ENCODE results near the gene PRELID3B.

Gene PRELID3B

GRCh38 chr20:59005523-59006166 is 36.9 kb downstream of the PRELID3B start:
- TF ChIP-seq CEBPB (IDR thresholded peaks at IDR 0.05) (no peak), EGR1 (IDR thresholded peaks at IDR 0.05) (no peak), TAF1 (IDR thresholded peaks at IDR 0.05; ENCODE audit: low read depth) (no peak), YY1 (IDR thresholded peaks at IDR 0.05; ENCODE audit: low read depth) (no peak), CREB1 (IDR thresholded peaks at IDR 0.05; ENCODE audit: low read depth) (no peak), TCF12 (IDR thresholded peaks at IDR 0.05; ENCODE audit: low read depth) (no peak), RAD21 (IDR thresholded peaks at IDR 0.05; ENCODE audit: low read depth) (no peak), TEAD4 (IDR thresholded peaks at IDR 0.05) (no peak), FOXM1 (IDR thresholded peaks at IDR 0.05; ENCODE audit: borderline replicate concordance, low read depth) (no peak), ZBTB7A (IDR thresholded peaks at IDR 0.05; ENCODE audit: low read depth) (no peak), NFIC (IDR thresholded peaks at IDR 0.05) (no peak)
- TF ChIP-seq, protein P1, sequence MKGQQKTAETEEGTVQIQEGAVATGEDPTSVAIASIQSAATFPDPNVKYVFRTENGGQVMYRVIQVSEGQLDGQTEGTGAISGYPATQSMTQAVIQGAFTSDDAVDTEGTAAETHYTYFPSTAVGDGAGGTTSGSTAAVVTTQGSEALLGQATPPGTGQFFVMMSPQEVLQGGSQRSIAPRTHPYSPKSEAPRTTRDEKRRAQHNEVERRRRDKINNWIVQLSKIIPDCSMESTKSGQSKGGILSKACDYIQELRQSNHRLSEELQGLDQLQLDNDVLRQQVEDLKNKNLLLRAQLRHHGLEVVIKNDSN (IDR thresholded peaks at IDR 0.05), result no peak
- TF ChIP-seq, protein P2, sequence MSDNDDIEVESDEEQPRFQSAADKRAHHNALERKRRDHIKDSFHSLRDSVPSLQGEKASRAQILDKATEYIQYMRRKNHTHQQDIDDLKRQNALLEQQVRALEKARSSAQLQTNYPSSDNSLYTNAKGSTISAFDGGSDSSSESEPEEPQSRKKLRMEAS (IDR thresholded peaks at IDR 0.05), result no peak
- TF ChIP-seq, protein P3, sequence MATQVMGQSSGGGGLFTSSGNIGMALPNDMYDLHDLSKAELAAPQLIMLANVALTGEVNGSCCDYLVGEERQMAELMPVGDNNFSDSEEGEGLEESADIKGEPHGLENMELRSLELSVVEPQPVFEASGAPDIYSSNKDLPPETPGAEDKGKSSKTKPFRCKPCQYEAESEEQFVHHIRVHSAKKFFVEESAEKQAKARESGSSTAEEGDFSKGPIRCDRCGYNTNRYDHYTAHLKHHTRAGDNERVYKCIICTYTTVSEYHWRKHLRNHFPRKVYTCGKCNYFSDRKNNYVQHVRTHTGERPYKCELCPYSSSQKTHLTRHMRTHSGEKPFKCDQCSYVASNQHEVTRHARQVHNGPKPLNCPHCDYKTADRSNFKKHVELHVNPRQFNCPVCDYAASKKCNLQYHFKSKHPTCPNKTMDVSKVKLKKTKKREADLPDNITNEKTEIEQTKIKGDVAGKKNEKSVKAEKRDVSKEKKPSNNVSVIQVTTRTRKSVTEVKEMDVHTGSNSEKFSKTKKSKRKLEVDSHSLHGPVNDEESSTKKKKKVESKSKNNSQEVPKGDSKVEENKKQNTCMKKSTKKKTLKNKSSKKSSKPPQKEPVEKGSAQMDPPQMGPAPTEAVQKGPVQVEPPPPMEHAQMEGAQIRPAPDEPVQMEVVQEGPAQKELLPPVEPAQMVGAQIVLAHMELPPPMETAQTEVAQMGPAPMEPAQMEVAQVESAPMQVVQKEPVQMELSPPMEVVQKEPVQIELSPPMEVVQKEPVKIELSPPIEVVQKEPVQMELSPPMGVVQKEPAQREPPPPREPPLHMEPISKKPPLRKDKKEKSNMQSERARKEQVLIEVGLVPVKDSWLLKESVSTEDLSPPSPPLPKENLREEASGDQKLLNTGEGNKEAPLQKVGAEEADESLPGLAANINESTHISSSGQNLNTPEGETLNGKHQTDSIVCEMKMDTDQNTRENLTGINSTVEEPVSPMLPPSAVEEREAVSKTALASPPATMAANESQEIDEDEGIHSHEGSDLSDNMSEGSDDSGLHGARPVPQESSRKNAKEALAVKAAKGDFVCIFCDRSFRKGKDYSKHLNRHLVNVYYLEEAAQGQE (IDR thresholded peaks at IDR 0.05; ENCODE audit: low read depth), result no peak

DNA sequence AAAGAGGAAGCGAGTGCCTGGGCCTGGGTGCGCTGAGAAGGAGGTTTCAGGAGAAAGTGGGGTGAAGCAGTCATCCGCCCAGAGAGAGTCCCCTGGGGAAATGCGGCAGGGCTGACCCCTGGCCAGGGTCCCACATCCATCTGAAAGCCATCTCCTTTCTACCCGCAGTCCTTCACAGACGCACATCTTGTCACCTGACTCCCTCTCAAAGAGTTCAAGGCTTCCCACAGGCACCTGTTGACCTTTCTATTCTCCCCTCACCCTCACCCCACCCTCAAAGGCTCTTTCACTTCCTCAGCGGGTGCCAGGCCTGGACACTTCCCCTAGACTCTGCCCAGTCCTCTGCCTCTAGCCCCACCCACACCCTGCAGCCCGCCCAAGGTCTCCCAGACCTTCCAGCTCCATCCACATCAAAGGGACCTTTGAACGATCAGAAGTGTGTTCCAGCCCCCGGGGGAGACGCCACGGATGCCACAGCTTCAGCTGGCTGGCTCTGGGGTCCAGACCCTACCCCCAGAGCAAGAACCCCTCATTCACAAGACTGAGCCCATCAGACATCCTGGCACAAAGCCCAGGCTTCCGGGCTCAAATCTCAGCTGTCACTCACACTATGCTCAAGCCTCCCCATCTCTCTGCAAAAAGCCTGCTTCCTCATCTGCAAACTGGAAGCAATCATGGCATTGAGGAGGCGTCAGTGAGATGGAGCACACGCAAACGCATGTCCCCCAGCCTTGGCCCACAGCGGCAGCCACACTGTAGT is 37.6 kb downstream of the PRELID3B start:
- TF ChIP-seq, protein P2 (IDR thresholded peaks at IDR 0.05), result no peak
- no peak for TF ChIP-seq TAF1 (IDR thresholded peaks at IDR 0.05; ENCODE audit: low read depth)
- TF ChIP-seq CREB1 (IDR thresholded peaks at IDR 0.05; ENCODE audit: low read depth), result no peak
- TF ChIP-seq YY1 (IDR thresholded peaks at IDR 0.05; ENCODE audit: low read depth), result no peak
- TF ChIP-seq RAD21 (IDR thresholded peaks at IDR 0.05; ENCODE audit: low read depth), result no peak
- TF ChIP-seq ZBTB7A (IDR thresholded peaks at IDR 0.05; ENCODE audit: low read depth), result no peak
- no peak for TF ChIP-seq EGR1 (IDR thresholded peaks at IDR 0.05)
- TF ChIP-seq, protein P3 (IDR thresholded peaks at IDR 0.05; ENCODE audit: low read depth), result no peak
- TF ChIP-seq EP300 (IDR thresholded peaks at IDR 0.05; ENCODE audit: borderline replicate concordance), result no peak
- no peak for TF ChIP-seq NFIC (IDR thresholded peaks at IDR 0.05)
- no peak for TF ChIP-seq TCF12 (IDR thresholded peaks at IDR 0.05; ENCODE audit: low read depth)
- no peak for TF ChIP-seq FOXM1 (IDR thresholded peaks at IDR 0.05; ENCODE audit: borderline replicate concordance, low read depth)
- no peak for TF ChIP-seq CEBPB (IDR thresholded peaks at IDR 0.05)
- TF ChIP-seq TEAD4 (IDR thresholded peaks at IDR 0.05), result no peak
- TF ChIP-seq, protein P1 (IDR thresholded peaks at IDR 0.05), result no peak

- TF ChIP-seq, protein P2 (IDR thresholded peaks at IDR 0.05), result no peak
- TF ChIP-seq CREB1 (IDR thresholded peaks at IDR 0.05; ENCODE audit: low read depth), result no peak
- no peak for TF ChIP-seq NFIC (IDR thresholded peaks at IDR 0.05)
- TF ChIP-seq, protein P1 (IDR thresholded peaks at IDR 0.05), result no peak
- TF ChIP-seq YY1 (IDR thresholded peaks at IDR 0.05; ENCODE audit: low read depth), result no peak
- no peak for TF ChIP-seq TEAD4 (IDR thresholded peaks at IDR 0.05)
- no peak for TF ChIP-seq RAD21 (IDR thresholded peaks at IDR 0.05; ENCODE audit: low read depth)
- TF ChIP-seq TCF12 (IDR thresholded peaks at IDR 0.05; ENCODE audit: low read depth), result no peak
- no peak for TF ChIP-seq CEBPB (IDR thresholded peaks at IDR 0.05)
- no peak for TF ChIP-seq ZBTB7A (IDR thresholded peaks at IDR 0.05; ENCODE audit: low read depth)
Measured at GRCh38 chr20:59004493-59004762, 38.2 kb downstream of the PRELID3B start.

DNA sequence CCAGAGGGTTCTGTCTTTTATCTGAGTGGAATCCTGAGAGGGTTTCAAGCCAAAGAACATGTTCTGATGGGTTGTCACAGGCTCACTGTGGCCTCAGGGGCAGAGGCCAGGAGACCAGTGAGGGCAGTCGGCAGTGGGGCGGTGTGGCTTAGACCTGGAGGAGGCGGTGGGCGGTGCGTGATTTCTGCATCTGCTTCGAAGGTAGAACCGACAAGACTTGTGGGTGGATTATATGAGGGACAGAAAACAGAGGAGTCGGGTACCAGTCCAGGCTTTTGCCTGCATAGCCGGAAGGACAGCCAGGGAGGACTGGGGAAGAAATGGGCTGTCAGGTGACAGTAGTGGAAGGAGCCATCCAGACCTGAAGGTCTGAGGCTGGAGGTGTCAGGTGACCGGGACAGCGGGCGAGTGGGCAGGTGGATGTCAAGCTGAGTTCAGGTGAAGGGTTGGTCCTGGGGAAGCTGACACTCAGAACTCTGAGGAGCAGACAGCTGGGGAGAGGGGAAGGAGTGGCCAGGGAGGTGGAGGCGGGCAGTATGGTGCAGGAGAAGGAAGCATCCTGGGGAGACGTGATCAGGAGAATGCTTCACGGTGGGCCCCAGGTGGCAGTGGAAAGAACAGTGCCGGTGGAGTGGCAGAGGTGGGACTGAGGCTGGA is 38.6 kb downstream of the PRELID3B start:
- TF ChIP-seq EP300 (IDR thresholded peaks at IDR 0.05; ENCODE audit: borderline replicate concordance) (no peak), TCF12 (IDR thresholded peaks at IDR 0.05; ENCODE audit: low read depth) (no peak), RAD21 (IDR thresholded peaks at IDR 0.05; ENCODE audit: low read depth) (no peak)

Measured in Ishikawa (cell line).